ENCODE data around the gene ITGA8. TPM values are rescaled to one million over a fixed set of nuclear protein-coding genes. Genes with fewer than 3 reads are reported as not detected.

The ITGA8 gene
- total RNA-seq, 1 donor from 2014 or later = 0.37 TPM

- no peak overlapping the region for H3K27ac Mint-ChIP-seq (ENCODE audit: unreplicated experiment)
These were observed 215.5 kb downstream of the ITGA8 start for GRCh38 chr10:15504101-15504840.

GRCh38 chr10:15494850-15495506 lies 224.7 kb downstream of the ITGA8 start:
- Mint-ChIP-seq H3K36me3 (ENCODE audit: low read depth) (no peaks in the 10 kb centered on the region), H3K27ac (ENCODE audit: unreplicated experiment) (no peak overlapping the region), H3K27me3 (ENCODE audit: low read depth) (no peaks in the 10 kb centered on the region), H3K9me3 (peaks cover 5% of the 10 kb centered on the region), H3K4me3 (no peak overlapping the region), H3K4me1 (no peaks in the 10 kb centered on the region)
- no peak for TF ChIP-seq CTCF (conservative IDR thresholded peaks at IDR 0.05)
- no peak for DNase-seq (ENCODE audit: low read depth, low spot score)

More at GRCh38 chr10:15504101-15504840, 215.5 kb downstream of the ITGA8 start:
- no peaks in the 10 kb centered on the region for H3K4me1 Mint-ChIP-seq
- no peaks in the 10 kb centered on the region for H3K36me3 Mint-ChIP-seq (ENCODE audit: low read depth)
- DNase-seq (ENCODE audit: low read depth, low spot score) = no peak
- no peak for TF ChIP-seq CTCF (conservative IDR thresholded peaks at IDR 0.05)
- H3K9me3 Mint-ChIP-seq = peaks cover 14% of the 10 kb centered on the region
- peaks cover 25% of the 10 kb centered on the region for H3K27me3 Mint-ChIP-seq (ENCODE audit: low read depth)
- no peak overlapping the region for H3K4me3 Mint-ChIP-seq

- Mint-ChIP-seq H3K27ac (ENCODE audit: unreplicated experiment) (no peak overlapping the region), H3K9me3 (no peaks in the 10 kb centered on the region), H3K4me1 (no peaks in the 10 kb centered on the region), H3K36me3 (ENCODE audit: low read depth) (no peaks in the 10 kb centered on the region), H3K27me3 (ENCODE audit: low read depth) (no peaks in the 10 kb centered on the region), H3K4me3 (no peak overlapping the region)
- no peak for TF ChIP-seq CTCF (conservative IDR thresholded peaks at IDR 0.05)
- DNase-seq (ENCODE audit: low read depth, low spot score) = no peak
These were observed 227.7 kb downstream of the ITGA8 start for GRCh38 chr10:15491856-15492642.

- Mint-ChIP-seq H3K4me1 (no peaks in the 10 kb centered on the region), H3K36me3 (ENCODE audit: low read depth) (no peaks in the 10 kb centered on the region), H3K27me3 (ENCODE audit: low read depth) (no peaks in the 10 kb centered on the region), H3K4me3 (no peak overlapping the region), H3K9me3 (no peaks in the 10 kb centered on the region), H3K27ac (ENCODE audit: unreplicated experiment) (no peak overlapping the region)
- TF ChIP-seq CTCF (conservative IDR thresholded peaks at IDR 0.05) = no peak
- DNase-seq (ENCODE audit: low read depth, low spot score) = no peak
These were observed 230.3 kb downstream of the ITGA8 start for GRCh38 chr10:15489431-15489830.

- H3K4me3 Mint-ChIP-seq = no peak overlapping the region
- H3K9me3 Mint-ChIP-seq = peaks cover 2% of the 10 kb centered on the region
- DNase-seq (ENCODE audit: low read depth, low spot score) = no peak
- no peak overlapping the region for H3K27ac Mint-ChIP-seq (ENCODE audit: unreplicated experiment)
- peaks cover 2% of the 10 kb centered on the region for H3K27me3 Mint-ChIP-seq (ENCODE audit: low read depth)
- peaks cover 2% of the 10 kb centered on the region for H3K36me3 Mint-ChIP-seq (ENCODE audit: low read depth)
- H3K4me1 Mint-ChIP-seq = no peaks in the 10 kb centered on the region
- no peak for TF ChIP-seq CTCF (conservative IDR thresholded peaks at IDR 0.05)
These were observed 232.3 kb downstream of the ITGA8 start for GRCh38 chr10:15487376-15487775.

Measured in neural crest cell (in vitro differentiated cells).